ENCODE results near the gene ARMCX6. TPM values are rescaled to one million over a fixed set of nuclear protein-coding genes. Genes with fewer than 3 reads are reported as not detected.
"Not testable (repeated sequence)": the region's sequence is repeated elsewhere in the genome, so short reads cannot be mapped to it uniquely, and the experiment has no call there.

Gene ARMCX6
- total RNA-seq (10 to 100 TPM; 38.0 to 39.5 TPM), polyA plus RNA-seq (10 to 100 TPM; 38.3 to 49.7 (median 48.7) TPM), total RNA-seq (14.2 to 26.6 (median 17.5) reads per million in 6 experiments)

- POLR2A ChIA-PET, result interaction anchor here (0.5 kb wide), 1 partner anchor 1742 kb away, joined by 3 read pairs; no protein-coding TSS in a partner anchor
- peaks cover 0 to 7% (median 0%) of the 10 kb centered on the region in 3 donors for H3K36me3 Mint-ChIP-seq
- peak within 1 kb of the TSS; percentile 82 to 97 (median 94) for H3K27ac Mint-ChIP-seq
- H3K4me3 Mint-ChIP-seq, result peak within 1 kb of the TSS; percentile 87 to 98 (median 94)
- H3K4me1 Mint-ChIP-seq, result peaks cover 5 to 14% (median 12%) of the 10 kb centered on the region in 4 donors
- H3K9me3 Mint-ChIP-seq, result peaks cover 0 to 1% (median 0%) of the 10 kb centered on the region in 9 donors
- DNase-seq (peak; percentile 58 to 89 (median 72)), ATAC-seq (peak; percentile 93 to 95)
- no peaks in the 10 kb centered on the region for H3K27me3 Mint-ChIP-seq
Measured at GRCh38 chrX:101617211-101618191, at the start of gene ARMCX6. ARMCX6 (minus strand) TSS chrX:101618000; CDS start chrX:101616620, 1,380 bp downstream.

DNA sequence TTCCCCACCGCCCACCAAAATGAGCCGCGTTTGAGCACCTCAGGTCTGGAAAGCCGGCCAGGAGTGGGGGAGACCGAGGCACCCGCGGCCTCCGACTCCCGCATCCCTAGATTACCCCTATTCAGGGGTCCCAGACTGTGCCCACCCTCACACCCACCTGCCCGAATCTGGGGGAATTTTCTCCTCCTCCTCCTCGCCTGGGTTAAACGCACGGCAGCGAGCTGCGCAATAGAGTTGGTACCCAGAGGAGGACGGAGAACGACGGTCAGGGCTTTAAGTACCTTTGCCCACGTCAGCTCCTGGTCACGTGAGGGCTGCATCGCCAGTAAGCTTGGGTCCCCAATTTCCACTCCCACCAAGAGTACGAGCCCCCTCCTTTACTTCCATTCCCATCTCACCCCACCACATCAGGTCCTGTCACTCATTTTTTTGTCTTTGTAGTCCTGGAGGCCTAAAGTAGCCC, 41.8 kb upstream of the ARMCX6 start, which contains the start of gene ARMCX2:
TSS of gene ARMCX2 (minus strand) at position 250 of the 463 bp plus-strand sequence. CDS start 2,262 bp downstream, outside the sequence.
- Mint-ChIP-seq H3K4me3 (peak within 1 kb of the TSS; percentile 83 to 92 (median 88)), H3K9me3 (no peaks in the 10 kb centered on the region), H3K36me3 (no peaks in the 10 kb centered on the region), H3K4me1 (peaks cover 1 to 20% (median 12%) of the 10 kb centered on the region in 4 donors), H3K27me3 (no peaks in the 10 kb centered on the region), H3K27ac (peak within 1 kb of the TSS; percentile 53 to 92 (median 78))
- ATAC-seq (peak in 1 of 2 donors; percentile 43), DNase-seq (peak in 4 of 10 donors; percentile 1 to 66 (median 18))
- POLR2A ChIA-PET, result interaction anchor here (0.6 kb wide), 1 partner anchor 272 kb away, joined by 3 read pairs; no protein-coding TSS in a partner anchor

DNA sequence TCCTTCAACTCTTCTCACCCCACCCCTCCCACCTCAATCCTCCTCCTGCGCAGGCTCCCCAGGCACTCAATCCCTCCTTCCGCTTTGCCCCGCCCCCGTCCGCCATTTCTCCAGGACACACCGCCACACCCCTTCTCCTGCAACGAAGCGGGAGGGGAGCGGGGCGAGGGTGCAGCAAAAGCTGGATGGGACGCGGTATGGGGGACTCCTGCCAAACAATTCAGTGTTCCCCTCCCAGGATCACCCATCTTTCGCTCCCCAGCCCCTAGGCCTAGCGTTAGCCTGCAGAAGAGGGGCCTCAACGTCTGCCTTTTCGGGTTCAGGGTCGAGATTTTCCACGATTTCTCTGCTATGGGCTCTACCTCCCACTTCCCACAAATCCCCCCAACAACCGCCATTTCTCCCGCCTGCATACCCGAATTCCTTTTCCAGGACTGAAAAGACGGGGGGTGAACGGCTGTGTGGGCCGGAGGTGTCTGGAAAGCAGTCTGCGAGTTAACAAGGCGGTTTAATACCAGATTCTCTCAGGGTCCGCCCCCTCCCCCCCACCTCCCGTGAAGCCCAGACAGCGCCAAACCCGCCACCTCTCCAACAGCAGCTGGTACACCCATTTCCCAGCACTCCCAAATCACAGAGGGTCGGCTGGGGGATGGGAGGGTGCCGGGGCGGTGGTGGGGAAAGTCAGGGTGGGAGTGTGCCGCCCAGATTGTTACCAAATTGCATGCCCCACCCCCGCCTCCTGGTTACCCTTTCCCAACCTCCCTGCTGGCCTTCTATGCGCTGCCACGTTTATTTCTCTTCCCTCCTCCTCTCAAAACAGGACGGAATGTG, 41.1 kb upstream of the ARMCX6 start:
- H3K36me3 Mint-ChIP-seq, result peaks cover 0 to 3% (median 0%) of the 10 kb centered on the region in 3 donors
- no peaks in the 10 kb centered on the region for H3K27me3 Mint-ChIP-seq
- ATAC-seq (peak; percentile 84 to 86), DNase-seq (peak; percentile 28 to 81 (median 47))
- H3K4me1 Mint-ChIP-seq, result peaks cover 1 to 20% (median 10%) of the 10 kb centered on the region in 4 donors
- H3K9me3 Mint-ChIP-seq, result no peaks in the 10 kb centered on the region
- POLR2A ChIA-PET, result no interaction called here
- H3K27ac Mint-ChIP-seq, result peak overlapping the region; percentile 53 to 92 (median 78)
- peak overlapping the region; percentile 83 to 92 (median 88) for H3K4me3 Mint-ChIP-seq

DNA sequence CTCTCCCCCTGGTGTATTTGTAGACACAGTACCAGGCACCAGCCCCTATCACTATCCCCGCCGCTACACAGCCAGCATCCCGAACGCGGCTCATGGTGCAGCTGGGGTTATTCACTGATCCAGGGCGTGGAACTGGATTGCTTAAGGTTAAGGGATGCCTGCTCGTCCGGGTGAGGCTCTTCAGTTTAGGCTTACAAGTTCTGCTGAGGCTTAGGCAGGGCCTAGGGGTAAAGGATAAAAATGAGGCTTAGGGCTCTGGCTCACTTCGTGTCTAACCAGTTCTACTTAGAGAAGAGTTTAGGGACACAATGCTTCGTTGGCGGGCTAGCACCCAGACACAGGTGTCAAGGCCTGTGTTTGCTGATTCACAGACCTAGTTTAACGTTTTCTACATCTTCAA, 39.7 kb upstream of the ARMCX6 start:
- Mint-ChIP-seq H3K4me3 (peak overlapping the region in 3 of 10 donors; percentile 8 to 23 (median 22)), H3K4me1 (peaks cover 1 to 18% (median 10%) of the 10 kb centered on the region in 4 donors), H3K36me3 (peaks cover 0 to 3% (median 0%) of the 10 kb centered on the region in 3 donors), H3K9me3 (no peaks in the 10 kb centered on the region), H3K27me3 (no peaks in the 10 kb centered on the region), H3K27ac (peak overlapping the region in 3 of 10 donors; percentile 11 to 53 (median 15))
- POLR2A ChIA-PET, result no interaction called here
- DNase-seq (peak in 1 of 10 donors; percentile 52), ATAC-seq (no peak)

- peaks cover 1 to 18% (median 10%) of the 10 kb centered on the region in 4 donors for H3K4me1 Mint-ChIP-seq
- DNase-seq (no peak), ATAC-seq (no peak)
- H3K36me3 Mint-ChIP-seq, result peaks cover 0 to 3% (median 0%) of the 10 kb centered on the region in 3 donors
- H3K27ac Mint-ChIP-seq, result peak overlapping the region in 1 of 10 donors; percentile 34
- no peaks in the 10 kb centered on the region for H3K9me3 Mint-ChIP-seq
- no peaks in the 10 kb centered on the region for H3K27me3 Mint-ChIP-seq
- POLR2A ChIA-PET, result no interaction called here
- H3K4me3 Mint-ChIP-seq, result no peak overlapping the region
Measured at GRCh38 chrX:101656817-101657216, 39.0 kb upstream of the ARMCX6 start.

DNA sequence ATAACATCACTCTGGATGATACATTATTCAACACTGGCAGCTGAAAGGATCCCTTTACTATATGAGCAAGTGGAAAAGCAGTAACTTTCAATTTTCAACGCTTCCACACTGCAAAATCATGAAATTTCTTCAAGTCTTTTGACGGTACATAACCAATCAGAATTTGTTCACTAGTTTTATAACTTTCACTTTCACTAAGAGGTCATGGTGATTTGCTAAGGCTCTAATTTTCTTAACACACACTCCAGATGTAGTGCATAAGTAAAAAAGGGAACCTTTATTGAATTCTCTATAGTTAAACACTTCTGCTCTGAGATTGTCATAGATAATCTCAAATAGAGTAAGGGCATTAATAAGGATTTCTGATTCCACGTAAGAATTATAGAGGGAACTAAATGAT, 37.7 kb upstream of the ARMCX6 start:
- peaks cover 0 to 3% (median 0%) of the 10 kb centered on the region in 3 donors for H3K36me3 Mint-ChIP-seq
- no peaks in the 10 kb centered on the region for H3K9me3 Mint-ChIP-seq

GRCh38 chrX:101647716-101648115, 29.9 kb upstream of the ARMCX6 start:
- H3K27ac Mint-ChIP-seq, POLR2A ChIA-PET, ATAC-seq, DNase-seq, H3K9me3 Mint-ChIP-seq, H3K4me3 Mint-ChIP-seq, H3K4me1 Mint-ChIP-seq, H3K36me3 Mint-ChIP-seq, H3K27me3 Mint-ChIP-seq: not testable (repeated sequence)

More for the DNA sequence above, 37.7 kb upstream of the ARMCX6 start:
- Mint-ChIP-seq H3K27ac (peak overlapping the region in 7 of 10 donors; percentile 8 to 80 (median 46)), H3K4me3 (peak overlapping the region in 9 of 10 donors; percentile 16 to 74 (median 63)), H3K27me3 (no peaks in the 10 kb centered on the region), H3K4me1 (peaks cover 1 to 18% (median 10%) of the 10 kb centered on the region in 4 donors)
- ATAC-seq, result peak in 1 of 2 donors; percentile 47
- no peak for DNase-seq
- POLR2A ChIA-PET, result no interaction called here

DNA sequence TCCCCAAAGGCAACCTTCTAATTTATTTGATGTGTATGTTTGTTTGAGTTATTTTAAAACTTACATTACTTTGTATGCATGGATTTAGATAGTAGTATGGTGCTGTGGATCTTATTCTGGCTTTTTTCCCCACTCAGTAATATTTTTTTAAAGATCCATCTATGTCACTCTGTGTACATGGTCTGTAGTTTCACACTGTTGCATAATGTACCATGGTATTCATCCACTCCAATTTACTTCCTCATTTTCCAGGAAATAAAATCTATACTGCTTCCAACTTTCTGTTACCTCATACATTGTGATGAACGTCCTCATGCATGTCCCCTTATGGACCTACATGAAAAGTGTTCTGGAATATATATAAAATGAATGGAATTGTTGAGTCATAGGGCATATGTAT, 24.3 kb upstream of the ARMCX6 start:
- H3K27me3 Mint-ChIP-seq, result no peaks in the 10 kb centered on the region
- H3K4me3 Mint-ChIP-seq, result no peak overlapping the region
- peaks cover 0 to 3% (median 0%) of the 10 kb centered on the region in 3 donors for H3K36me3 Mint-ChIP-seq
- DNase-seq (no peak), ATAC-seq (no peak)
- H3K27ac Mint-ChIP-seq, result no peak overlapping the region
- H3K4me1 Mint-ChIP-seq, result no peaks in the 10 kb centered on the region
- H3K9me3 Mint-ChIP-seq, result peaks cover 0 to 2% (median 0%) of the 10 kb centered on the region in 9 donors
- POLR2A ChIA-PET, result no interaction called here

DNA sequence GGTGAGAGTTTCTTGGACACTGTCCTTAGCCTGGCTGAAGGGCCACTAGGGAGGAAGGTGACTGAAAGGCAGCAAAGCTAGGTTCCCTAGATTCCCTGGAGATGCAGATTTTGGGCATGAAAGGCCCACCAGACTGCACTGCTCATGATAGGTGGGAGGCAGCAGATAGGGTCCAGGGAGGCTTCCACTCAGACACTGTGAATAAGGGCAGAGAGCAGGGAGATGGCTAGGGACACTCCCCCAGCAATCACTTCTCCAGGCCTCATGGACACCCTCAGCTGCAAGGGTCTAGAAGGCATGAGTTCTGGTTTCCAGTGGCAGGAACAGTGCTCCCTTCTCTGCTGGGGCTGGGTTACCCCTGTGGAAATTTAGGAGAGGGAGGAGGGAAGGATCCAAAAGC, 21.8 kb upstream of the ARMCX6 start:
- Mint-ChIP-seq H3K27ac (peak overlapping the region in 1 of 10 donors; percentile 49), H3K27me3 (no peaks in the 10 kb centered on the region), H3K4me1 (no peaks in the 10 kb centered on the region), H3K9me3 (peaks cover 0 to 2% (median 0%) of the 10 kb centered on the region in 9 donors), H3K36me3 (peaks cover 0 to 3% (median 2%) of the 10 kb centered on the region in 3 donors), H3K4me3 (no peak overlapping the region)
- DNase-seq (no peak), ATAC-seq (no peak)
- POLR2A ChIA-PET, result no interaction called here

GRCh38 chrX:101619364-101619763, 1.6 kb upstream of the ARMCX6 start:
- DNase-seq (no peak), ATAC-seq (no peak)
- Mint-ChIP-seq H3K27ac (peak overlapping the region in 2 of 10 donors; percentile 15 to 54), H3K27me3 (no peaks in the 10 kb centered on the region), H3K36me3 (peaks cover 0 to 12% (median 0%) of the 10 kb centered on the region in 3 donors), H3K9me3 (peaks cover 0 to 2% (median 0%) of the 10 kb centered on the region in 9 donors), H3K4me1 (peaks cover 16 to 30% (median 24%) of the 10 kb centered on the region in 4 donors), H3K4me3 (peak overlapping the region in 2 of 10 donors; percentile 15 to 30)
- POLR2A ChIA-PET, result no interaction called here

- POLR2A ChIA-PET, result no interaction called here
- peak overlapping the region in 1 of 10 donors; percentile 35 for H3K27ac Mint-ChIP-seq
- H3K9me3 Mint-ChIP-seq, result no peaks in the 10 kb centered on the region
- no peaks in the 10 kb centered on the region for H3K4me1 Mint-ChIP-seq
- no peak overlapping the region for H3K4me3 Mint-ChIP-seq
- no peak for DNase-seq
- no peak for ATAC-seq
- peaks cover 0 to 2% (median 0%) of the 10 kb centered on the region in 5 donors for H3K27me3 Mint-ChIP-seq
- H3K36me3 Mint-ChIP-seq, result no peaks in the 10 kb centered on the region
Measured at GRCh38 chrX:101605728-101606127, 12.1 kb downstream of the ARMCX6 start.

DNA sequence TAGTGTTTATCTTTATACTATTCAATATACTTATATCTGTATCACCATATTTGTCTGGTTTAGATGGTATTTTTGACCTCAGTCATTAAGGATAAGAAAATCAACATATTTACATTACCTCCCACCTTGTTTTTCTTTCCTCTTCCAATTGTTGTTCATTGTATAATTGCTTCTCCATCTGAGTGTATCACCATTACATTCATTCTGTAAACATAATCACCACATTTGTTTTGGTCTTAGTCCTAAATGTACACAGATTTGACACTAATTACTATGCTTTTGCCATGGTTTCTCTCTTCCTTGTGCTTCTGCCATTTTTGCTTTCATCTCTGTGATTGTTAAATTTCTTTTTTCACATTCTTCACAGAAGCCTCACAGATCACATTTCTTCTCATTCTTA, 12.7 kb downstream of the ARMCX6 start:
- DNase-seq (no peak), ATAC-seq (no peak)
- no peak overlapping the region for H3K27ac Mint-ChIP-seq
- no peaks in the 10 kb centered on the region for H3K4me1 Mint-ChIP-seq
- H3K4me3 Mint-ChIP-seq, result no peak overlapping the region
- POLR2A ChIA-PET, result no interaction called here
- H3K9me3 Mint-ChIP-seq, result no peaks in the 10 kb centered on the region
- no peaks in the 10 kb centered on the region for H3K36me3 Mint-ChIP-seq
- peaks cover 0 to 2% (median 0%) of the 10 kb centered on the region in 5 donors for H3K27me3 Mint-ChIP-seq

Measured in naive thymus-derived CD8-positive, alpha-beta T cell (primary cell).